ENCODE results near the gene SYNDIG1L.
"Not testable (repeated sequence)": the region's sequence is repeated elsewhere in the genome, so short reads cannot be mapped to it uniquely, and the experiment has no call there.

SYNDIG1L gene

GRCh38 chr14:74394549-74394948 lies 31.5 kb downstream of the SYNDIG1L start:
- no peak for TF ChIP-seq CTCF (conservative IDR thresholded peaks at IDR 0.05; ENCODE audit: low read length)
- H3K4me3 ChIP-seq (ENCODE audit: low read length), result no peak overlapping the region
- no peak for DNase-seq (ENCODE audit: low read depth)

GRCh38 chr14:74392616-74393570 lies 33.1 kb downstream of the SYNDIG1L start:
- H3K4me3 ChIP-seq (ENCODE audit: low read length), result no peak overlapping the region
- no peak for TF ChIP-seq CTCF (conservative IDR thresholded peaks at IDR 0.05; ENCODE audit: low read length)
- DNase-seq (ENCODE audit: low read depth), result no peak

DNA sequence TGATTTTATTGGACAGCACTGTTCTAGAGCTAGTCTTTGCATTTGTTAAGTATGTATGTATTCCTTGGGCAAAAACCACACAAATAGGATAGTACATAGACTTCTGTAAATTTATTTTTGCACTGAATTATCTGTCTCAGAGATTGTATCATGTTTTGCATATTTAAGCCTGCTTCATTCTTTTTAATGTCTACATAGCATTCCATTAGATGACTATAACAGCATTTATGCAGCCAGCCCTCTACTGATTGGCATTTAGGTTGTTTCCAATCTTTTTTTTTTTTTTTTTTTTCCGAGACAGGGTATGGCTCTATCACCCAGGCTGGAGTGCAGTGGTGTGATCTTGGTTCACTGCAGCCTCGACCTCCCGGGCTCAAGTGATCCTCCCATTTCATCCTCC lies 34.5 kb downstream of the SYNDIG1L start:
- no peak for TF ChIP-seq CTCF (conservative IDR thresholded peaks at IDR 0.05; ENCODE audit: low read length)
- no peak for DNase-seq (ENCODE audit: low read depth)
- H3K4me3 ChIP-seq (ENCODE audit: low read length), result no peak overlapping the region

DNA sequence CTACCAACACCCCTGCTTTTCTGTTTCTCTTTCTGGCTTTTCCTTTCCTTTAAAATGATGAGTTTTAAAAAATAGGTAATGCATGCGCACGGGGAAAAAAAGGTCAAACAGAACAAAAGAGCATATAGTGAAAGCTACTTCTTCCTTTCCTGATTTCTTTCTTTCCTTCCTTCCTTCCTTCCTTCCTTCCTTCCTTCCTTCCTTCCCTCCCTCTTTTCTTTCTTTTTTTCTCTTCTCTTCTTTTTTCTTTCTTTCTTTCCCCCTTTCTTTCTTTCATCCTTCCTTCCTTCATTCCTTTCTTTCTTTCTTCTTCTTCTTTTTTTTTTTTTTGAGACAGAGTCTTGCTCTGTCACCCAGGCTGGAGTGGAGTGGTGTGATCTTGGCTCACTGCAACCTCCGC lies 35.5 kb downstream of the SYNDIG1L start:
- not testable (repeated sequence) for H3K4me3 ChIP-seq (ENCODE audit: low read length); DNase-seq (ENCODE audit: low read depth)

GRCh38 chr14:74389980-74390379 lies 36.0 kb downstream of the SYNDIG1L start:
- no peak overlapping the region for H3K4me3 ChIP-seq (ENCODE audit: low read length)
- DNase-seq (ENCODE audit: low read depth), result no peak
- no peak for TF ChIP-seq CTCF (conservative IDR thresholded peaks at IDR 0.05; ENCODE audit: low read length)

- no peak for DNase-seq (ENCODE audit: low read depth)
- TF ChIP-seq CTCF (conservative IDR thresholded peaks at IDR 0.05; ENCODE audit: low read length), result no peak
- H3K4me3 ChIP-seq (ENCODE audit: low read length), result no peak overlapping the region
Observed at GRCh38 chr14:74382231-74382630, 43.8 kb downstream of the SYNDIG1L start.

DNA sequence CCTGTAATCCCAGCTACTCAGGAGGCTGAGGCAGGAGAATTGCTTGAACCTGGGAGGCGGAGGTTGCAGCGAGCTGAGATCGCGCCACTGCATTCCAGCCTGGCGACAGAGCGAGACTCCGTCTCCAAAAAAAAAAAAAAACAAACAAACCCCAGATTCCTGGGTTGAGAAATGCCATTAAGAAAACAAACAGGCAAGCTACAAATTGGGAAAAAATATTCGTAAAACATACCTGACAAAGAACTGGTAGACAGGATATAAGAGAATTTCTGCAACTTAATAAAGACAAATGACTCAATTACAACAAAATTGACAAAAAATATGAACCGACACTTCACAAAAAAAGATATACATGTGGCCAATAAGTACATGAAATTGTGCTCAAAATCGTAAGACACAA lies 44.4 kb downstream of the SYNDIG1L start:
- H3K4me3 ChIP-seq (ENCODE audit: low read length); DNase-seq (ENCODE audit: low read depth): not testable (repeated sequence)

DNA sequence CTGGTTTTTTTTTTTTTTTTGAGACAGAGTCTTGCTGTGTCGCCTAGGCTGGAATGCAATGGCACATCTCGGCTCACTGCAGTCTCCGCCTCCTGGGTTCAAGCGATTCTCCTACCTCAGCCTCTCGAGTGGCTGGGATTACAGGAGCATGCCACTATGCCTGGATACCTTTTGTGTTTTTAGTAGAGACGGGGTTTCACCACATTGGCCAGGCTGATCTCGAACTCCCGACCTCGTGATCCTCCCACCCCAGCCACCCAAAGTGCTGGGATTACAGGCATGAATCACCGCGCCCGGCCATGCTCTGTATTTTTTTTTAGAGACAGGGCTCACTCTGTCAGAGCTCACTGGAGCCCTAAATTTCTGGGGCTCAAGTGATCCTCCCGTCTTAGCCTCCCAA lies 45.2 kb downstream of the SYNDIG1L start:
- no peak overlapping the region for H3K4me3 ChIP-seq (ENCODE audit: low read length)
- DNase-seq (ENCODE audit: low read depth), result no peak
- TF ChIP-seq CTCF (conservative IDR thresholded peaks at IDR 0.05; ENCODE audit: low read length), result no peak
